Endothelial cell (in vitro differentiated cells): Measurements from ENCODE around the gene TNRC6B. TPM values are rescaled to one million over a fixed set of nuclear protein-coding genes. Genes with fewer than 3 reads are reported as not detected.

Experiments used
- DNase-seq: peaks from one replicate; pipeline ENCODE4 v3.0.0; 2021; ENCODE audit warnings: low spot score
- H3K27ac Mint-ChIP-seq: one replicate; pipeline ENCODE4 v1.8.0; 2021; ENCODE audit warnings: mixed read lengths, inconsistent platforms; ENCODE audit not compliant: unreplicated experiment
- H3K27me3 Mint-ChIP-seq: one replicate; pipeline ENCODE4 v1.8.0; 2021; ENCODE audit warnings: mild to moderate bottlenecking, moderate library complexity, mixed read lengths, inconsistent platforms; ENCODE audit not compliant: unreplicated experiment
- H3K36me3 Mint-ChIP-seq: one replicate; pipeline ENCODE4 v1.8.0; 2021; ENCODE audit warnings: mild to moderate bottlenecking, low read depth, mixed read lengths, inconsistent platforms; ENCODE audit not compliant: unreplicated experiment
- H3K4me1 Mint-ChIP-seq: one replicate; pipeline ENCODE4 v1.8.0; 2021; ENCODE audit warnings: mild to moderate bottlenecking, mixed read lengths, inconsistent platforms; ENCODE audit not compliant: unreplicated experiment
- H3K4me3 Mint-ChIP-seq: one replicate; pipeline ENCODE4 v1.8.0; 2021; ENCODE audit warnings: mild to moderate bottlenecking, mixed read lengths, inconsistent platforms; ENCODE audit not compliant: unreplicated experiment
- H3K9me3 Mint-ChIP-seq: one replicate; pipeline ENCODE4 v1.8.0; 2021; ENCODE audit warnings: mixed read lengths, inconsistent platforms; ENCODE audit not compliant: unreplicated experiment
- total RNA-seq: library from RNA; stranded (reverse); fragmentation: NEBNext Ultra II Directional; extraction: Animal tissue kit (Norgen Biotek cat#: 25700); gene quantifications from one replicate; pipeline ENCODE4 v1.2.1, GENCODE V29; 2021; ENCODE audit not compliant: unreplicated experiment
- TF ChIP-seq, protein P1 (sequence below): fragments of 200-600 bp; sonication (generic); IDR thresholded peaks from one replicate; pipeline ENCODE4 v1.5.0; 2021; ENCODE audit warnings: antibody characterized with exemption; ENCODE audit not compliant: unreplicated experiment

TNRC6B gene
- total RNA-seq, 1 donor from 2014 or later: 53.4 TPM

DNA sequence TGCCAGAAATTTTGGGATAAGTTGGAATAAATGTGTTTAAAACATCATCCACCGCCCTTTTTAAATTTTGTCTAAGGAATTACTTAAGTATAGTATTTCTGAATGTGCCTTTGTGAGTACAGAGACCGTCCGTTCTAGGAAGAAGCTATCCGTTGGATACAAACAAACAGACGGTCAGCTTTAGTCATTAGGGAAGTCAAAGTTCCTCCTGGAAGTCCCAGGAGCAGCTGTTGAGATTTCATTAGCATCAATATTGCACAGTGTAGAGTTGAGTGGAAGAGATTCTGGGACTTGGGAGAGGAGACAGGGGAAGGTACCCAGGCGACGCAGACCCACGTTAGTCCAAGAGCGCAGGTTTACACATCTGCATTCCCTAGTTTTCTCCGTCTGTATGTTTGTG lies 152.9 kb downstream of the TNRC6B start:
- Mint-ChIP-seq H3K9me3 (no peaks in the 10 kb centered on the region), H3K27me3 (peaks cover 5% of the 10 kb centered on the region), H3K27ac (peak overlapping the region; percentile 85), H3K4me3 (no peak overlapping the region), H3K4me1 (peaks cover 90% of the 10 kb centered on the region), H3K36me3 (peaks cover under 1% of the 10 kb centered on the region)
- DNase-seq: no peak
- TF ChIP-seq, protein P1, sequence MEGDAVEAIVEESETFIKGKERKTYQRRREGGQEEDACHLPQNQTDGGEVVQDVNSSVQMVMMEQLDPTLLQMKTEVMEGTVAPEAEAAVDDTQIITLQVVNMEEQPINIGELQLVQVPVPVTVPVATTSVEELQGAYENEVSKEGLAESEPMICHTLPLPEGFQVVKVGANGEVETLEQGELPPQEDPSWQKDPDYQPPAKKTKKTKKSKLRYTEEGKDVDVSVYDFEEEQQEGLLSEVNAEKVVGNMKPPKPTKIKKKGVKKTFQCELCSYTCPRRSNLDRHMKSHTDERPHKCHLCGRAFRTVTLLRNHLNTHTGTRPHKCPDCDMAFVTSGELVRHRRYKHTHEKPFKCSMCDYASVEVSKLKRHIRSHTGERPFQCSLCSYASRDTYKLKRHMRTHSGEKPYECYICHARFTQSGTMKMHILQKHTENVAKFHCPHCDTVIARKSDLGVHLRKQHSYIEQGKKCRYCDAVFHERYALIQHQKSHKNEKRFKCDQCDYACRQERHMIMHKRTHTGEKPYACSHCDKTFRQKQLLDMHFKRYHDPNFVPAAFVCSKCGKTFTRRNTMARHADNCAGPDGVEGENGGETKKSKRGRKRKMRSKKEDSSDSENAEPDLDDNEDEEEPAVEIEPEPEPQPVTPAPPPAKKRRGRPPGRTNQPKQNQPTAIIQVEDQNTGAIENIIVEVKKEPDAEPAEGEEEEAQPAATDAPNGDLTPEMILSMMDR: no peak

DNA sequence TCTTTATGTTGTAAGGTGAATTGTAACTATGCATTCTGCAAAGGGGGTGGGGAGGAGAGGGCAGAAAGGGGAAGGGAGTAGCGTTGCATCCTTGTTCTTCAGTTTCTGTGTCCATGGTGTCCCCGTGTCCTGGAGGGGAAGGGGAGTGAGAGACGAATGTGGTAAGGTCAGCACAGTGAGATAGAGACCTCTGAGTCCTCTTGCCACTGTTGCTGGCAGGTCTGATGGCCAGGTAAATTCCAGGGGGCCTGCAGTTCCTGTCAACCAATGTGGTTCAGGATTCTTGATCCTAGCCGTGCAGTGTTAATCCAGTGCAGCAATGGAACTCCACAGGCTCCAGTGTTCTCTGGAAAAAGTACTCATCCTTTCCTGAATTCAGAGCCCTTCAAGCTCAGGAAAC lies 154.0 kb downstream of the TNRC6B start:
- no peak overlapping the region for H3K4me3 Mint-ChIP-seq
- H3K27me3 Mint-ChIP-seq: peaks cover 5% of the 10 kb centered on the region
- DNase-seq: no peak
- H3K36me3 Mint-ChIP-seq: no peaks in the 10 kb centered on the region
- peak overlapping the region; percentile 70 for H3K27ac Mint-ChIP-seq
- H3K4me1 Mint-ChIP-seq: peaks cover 89% of the 10 kb centered on the region
- H3K9me3 Mint-ChIP-seq: no peaks in the 10 kb centered on the region
- TF ChIP-seq, protein P1: no peak

DNA sequence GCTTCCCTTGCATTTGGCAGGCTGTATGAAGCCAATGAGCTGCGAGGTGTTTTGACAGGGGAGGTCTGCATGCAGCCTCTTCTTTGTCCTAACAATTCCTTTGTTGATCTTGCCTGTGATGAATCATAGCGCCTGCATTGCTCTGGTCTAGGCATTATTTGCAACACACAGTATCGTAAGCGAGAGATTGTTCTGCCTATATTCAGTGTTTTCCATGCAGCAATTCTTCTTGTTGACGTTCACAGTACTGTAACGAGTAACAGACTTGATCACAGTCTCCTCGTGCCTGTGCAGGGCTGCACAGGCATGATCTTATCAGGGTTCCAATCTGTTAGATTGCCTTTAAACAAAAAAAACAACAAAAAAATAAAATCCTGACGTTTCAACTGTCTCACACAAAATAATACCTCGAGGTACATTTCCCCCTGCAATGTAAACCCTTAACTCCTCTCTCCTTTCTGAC lies 154.6 kb downstream of the TNRC6B start:
- Mint-ChIP-seq H3K9me3 (no peaks in the 10 kb centered on the region), H3K27me3 (peaks cover 3% of the 10 kb centered on the region), H3K4me3 (peak overlapping the region; percentile 61), H3K4me1 (peaks cover 83% of the 10 kb centered on the region), H3K36me3 (no peaks in the 10 kb centered on the region), H3K27ac (peak overlapping the region; percentile 70)
- no peak for DNase-seq
- TF ChIP-seq, protein P1: no peak

DNA sequence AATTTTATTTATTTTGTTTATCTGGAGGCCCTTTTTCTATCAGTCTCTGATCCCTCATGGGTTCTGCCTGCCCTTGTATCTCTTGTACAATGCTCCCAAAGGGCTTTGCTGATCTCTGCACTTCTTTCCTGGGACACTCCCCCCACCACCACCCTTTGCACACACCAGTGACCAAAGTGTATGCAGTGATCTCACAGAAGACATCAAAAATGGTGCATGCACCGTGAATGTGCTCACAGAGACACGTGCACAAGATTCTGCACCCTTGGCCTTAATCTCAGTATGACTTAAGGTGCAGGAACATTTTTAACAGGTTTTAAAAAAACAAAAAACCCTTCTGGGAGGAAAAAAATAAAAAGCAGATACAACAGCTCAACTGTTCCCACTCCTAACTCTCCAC lies 156.3 kb downstream of the TNRC6B start:
- TF ChIP-seq, protein P1: no peak
- H3K4me1 Mint-ChIP-seq: peaks cover 74% of the 10 kb centered on the region
- H3K36me3 Mint-ChIP-seq: no peaks in the 10 kb centered on the region
- H3K27me3 Mint-ChIP-seq: peaks cover 3% of the 10 kb centered on the region
- DNase-seq: no peak
- H3K9me3 Mint-ChIP-seq: no peaks in the 10 kb centered on the region
- no peak overlapping the region for H3K4me3 Mint-ChIP-seq
- H3K27ac Mint-ChIP-seq: no peak overlapping the region

DNA sequence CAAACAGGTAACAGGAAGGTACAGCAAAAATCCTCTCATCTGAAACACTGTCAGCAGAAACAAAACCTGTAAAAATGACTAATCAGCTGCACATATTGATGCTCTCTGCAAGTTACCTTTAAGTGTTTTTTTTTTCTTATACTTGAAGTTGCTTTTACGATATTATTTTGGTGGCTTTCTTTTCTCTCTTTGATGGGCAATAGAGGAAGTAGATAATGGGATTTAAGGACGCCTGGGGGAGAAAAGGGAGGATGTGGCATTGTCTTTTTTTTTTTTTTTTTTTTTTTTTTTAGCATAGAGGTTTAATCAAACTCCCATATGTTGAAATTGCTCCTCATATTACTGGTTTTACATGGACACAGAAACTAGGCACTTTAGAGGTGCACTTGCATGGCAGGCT lies 157.2 kb downstream of the TNRC6B start:
- H3K27me3 Mint-ChIP-seq: peaks cover 5% of the 10 kb centered on the region
- peak overlapping the region; percentile 12 for H3K27ac Mint-ChIP-seq
- TF ChIP-seq, protein P1: no peak
- peaks cover 69% of the 10 kb centered on the region for H3K4me1 Mint-ChIP-seq
- H3K4me3 Mint-ChIP-seq: peak overlapping the region; percentile 49
- DNase-seq: no peak
- no peaks in the 10 kb centered on the region for H3K9me3 Mint-ChIP-seq
- no peaks in the 10 kb centered on the region for H3K36me3 Mint-ChIP-seq
